ENCODE data around the gene SORCS3. TPM values are rescaled to one million over a fixed set of nuclear protein-coding genes. Genes with fewer than 3 reads are reported as not detected.

The SORCS3 gene
- total RNA-seq, 1 donor, result 2.5 TPM

DNA sequence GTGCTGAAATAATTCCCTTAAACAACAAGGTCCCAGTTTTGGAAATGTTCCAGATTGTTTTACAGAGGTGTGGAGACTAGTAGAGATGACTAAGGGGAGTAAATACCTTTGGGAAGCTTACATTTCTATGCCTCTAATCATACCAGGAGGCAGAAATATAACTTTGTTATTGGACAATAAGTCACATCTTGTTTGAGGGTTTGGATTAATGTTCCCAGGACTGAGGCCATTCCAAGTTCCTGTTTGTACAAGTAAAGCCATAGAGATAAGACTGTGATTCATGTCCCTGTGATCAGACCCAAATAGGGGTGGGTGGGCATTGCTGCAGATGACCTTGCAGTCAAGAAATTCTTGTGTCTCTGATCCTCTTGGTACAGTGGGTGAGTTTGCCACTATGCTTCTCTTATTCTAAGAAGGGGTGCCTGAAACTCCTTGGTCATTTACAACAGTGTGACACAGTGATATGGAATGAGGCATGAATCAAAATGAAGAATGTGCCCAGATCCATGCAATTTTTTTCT is 508.3 kb downstream of the SORCS3 start:
- no peaks in the 10 kb centered on the region for H3K27me3 ChIP-seq (ENCODE audit: insufficient read depth, low read length)
- H3K4me3 ChIP-seq (ENCODE audit: low read length), result no peak overlapping the region
- no peaks in the 10 kb centered on the region for H3K9me3 ChIP-seq (ENCODE audit: low read depth, low read length)
- H3K4me1 ChIP-seq (ENCODE audit: insufficient read depth, low read length), result no peaks in the 10 kb centered on the region

DNA sequence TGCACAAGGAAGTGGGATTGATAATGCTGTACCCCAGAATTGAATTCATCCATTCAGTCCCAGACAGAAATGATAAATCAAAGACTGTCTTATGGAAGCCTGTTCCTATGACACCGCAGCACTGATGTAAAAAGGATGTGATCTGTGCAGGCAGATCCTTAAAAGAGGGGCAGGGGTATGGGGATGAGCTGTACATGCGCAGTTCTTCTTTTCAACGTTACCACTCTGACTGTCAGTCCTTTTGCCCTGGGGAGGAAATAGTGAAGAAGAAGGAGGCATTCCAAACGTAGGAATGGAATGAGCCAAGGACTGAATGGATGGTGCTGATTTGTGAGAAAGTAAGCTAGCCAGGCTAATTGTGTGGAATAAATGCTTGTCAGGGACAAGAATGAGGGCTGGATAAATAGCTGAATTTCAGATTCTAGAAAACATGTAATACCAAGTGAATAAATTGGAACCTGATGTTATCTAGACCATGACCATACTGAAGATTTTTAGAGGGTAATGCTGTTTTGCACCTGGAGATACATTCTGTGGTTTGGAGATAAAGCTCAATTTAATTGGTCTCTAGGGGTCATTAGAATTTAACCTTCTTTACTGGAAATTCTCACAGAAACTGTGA is 509.3 kb downstream of the SORCS3 start:
- H3K9me3 ChIP-seq (ENCODE audit: low read depth, low read length), result no peaks in the 10 kb centered on the region
- H3K4me1 ChIP-seq (ENCODE audit: insufficient read depth, low read length), result no peaks in the 10 kb centered on the region
- no peaks in the 10 kb centered on the region for H3K27me3 ChIP-seq (ENCODE audit: insufficient read depth, low read length)
- H3K4me3 ChIP-seq (ENCODE audit: low read length), result no peak overlapping the region

DNA sequence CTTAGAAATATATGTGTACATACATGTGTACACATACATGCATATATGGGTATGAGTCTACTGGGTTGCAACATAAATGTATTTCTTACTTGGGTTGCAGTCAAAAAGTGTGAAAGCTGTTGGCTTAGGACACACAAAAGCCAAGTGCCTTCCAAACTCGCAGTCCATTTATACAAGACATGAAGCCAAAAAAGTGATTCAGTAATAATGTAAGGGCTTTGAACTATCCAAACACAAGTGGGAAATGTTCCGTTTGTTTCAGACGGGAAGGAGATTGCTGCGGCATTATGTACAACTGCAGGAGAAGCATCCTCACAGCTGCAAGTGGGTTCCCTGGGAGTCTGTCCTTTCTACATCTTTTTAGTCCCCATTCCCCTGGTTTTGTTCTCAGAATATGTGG is 513.6 kb downstream of the SORCS3 start:
- no peaks in the 10 kb centered on the region for H3K4me1 ChIP-seq (ENCODE audit: insufficient read depth, low read length)
- H3K9me3 ChIP-seq (ENCODE audit: low read depth, low read length), result no peaks in the 10 kb centered on the region
- H3K4me3 ChIP-seq (ENCODE audit: low read length), result no peak overlapping the region
- no peaks in the 10 kb centered on the region for H3K27me3 ChIP-seq (ENCODE audit: insufficient read depth, low read length)

DNA sequence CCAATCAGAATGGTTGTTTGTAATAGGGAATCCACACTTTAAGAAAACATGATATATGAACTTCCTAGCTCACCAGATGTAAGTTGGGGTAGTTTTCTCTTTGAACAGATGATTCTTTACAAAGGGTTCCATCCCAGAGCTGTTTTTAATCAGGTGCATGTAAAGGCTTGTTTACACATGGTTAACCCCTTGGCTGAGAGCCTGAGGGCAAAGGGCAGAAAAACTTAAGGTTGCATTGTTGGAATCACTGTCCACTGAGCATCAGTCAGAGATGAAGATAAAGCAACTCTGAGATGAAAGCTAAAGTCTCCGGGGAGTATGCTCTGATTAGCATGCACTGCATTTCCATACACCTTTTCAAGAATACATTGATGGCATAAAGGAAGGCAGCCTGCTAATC is 518.2 kb downstream of the SORCS3 start:
- Histone ChIP-seq H3K9me3 (ENCODE audit: low read depth, low read length) (no peaks in the 10 kb centered on the region), H3K27me3 (ENCODE audit: insufficient read depth, low read length) (no peaks in the 10 kb centered on the region), H3K4me1 (ENCODE audit: insufficient read depth, low read length) (no peaks in the 10 kb centered on the region), H3K4me3 (ENCODE audit: low read length) (no peak overlapping the region)

DNA sequence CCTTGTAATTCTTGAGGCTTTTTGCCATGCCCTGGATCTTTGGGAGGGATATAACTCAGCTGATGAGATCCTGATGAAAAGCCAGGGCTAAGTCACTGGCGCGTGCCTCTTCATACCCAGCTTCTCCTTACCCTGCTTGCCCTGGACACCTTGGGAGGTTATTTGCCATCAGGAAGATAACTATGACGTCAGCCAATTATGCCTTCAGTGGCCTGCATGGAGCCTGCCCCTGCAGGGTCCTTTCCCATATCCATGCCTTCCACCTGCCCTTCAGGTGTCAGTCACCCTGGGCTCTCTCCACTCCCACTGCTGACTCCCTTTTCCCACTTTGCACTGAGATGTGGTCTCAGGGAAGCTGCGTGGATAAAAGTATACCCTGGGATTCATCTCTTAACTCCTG is 520.1 kb downstream of the SORCS3 start:
- H3K4me3 ChIP-seq (ENCODE audit: low read length), result no peak overlapping the region
- no peaks in the 10 kb centered on the region for H3K4me1 ChIP-seq (ENCODE audit: insufficient read depth, low read length)
- no peaks in the 10 kb centered on the region for H3K27me3 ChIP-seq (ENCODE audit: insufficient read depth, low read length)
- H3K9me3 ChIP-seq (ENCODE audit: low read depth, low read length), result no peaks in the 10 kb centered on the region

DNA sequence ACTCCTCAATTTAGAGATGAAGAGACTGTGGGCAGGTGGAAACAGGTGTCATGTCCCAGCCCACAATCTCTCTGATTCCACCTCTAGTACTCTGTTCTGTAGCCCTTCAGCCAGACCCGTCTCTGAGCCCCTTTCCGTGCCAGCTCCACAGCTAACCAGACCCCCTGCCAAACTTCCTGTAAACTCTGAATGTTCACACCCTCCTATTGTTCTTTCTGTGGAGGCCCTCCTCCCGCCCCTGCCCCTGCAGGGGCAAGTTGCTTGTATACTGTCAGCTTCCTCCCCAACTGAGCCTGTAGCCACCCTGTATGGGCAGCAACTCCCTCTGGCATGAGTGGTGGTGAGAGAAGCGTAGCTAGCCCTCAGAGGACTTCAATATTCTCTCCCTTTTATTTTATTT is 520.7 kb downstream of the SORCS3 start:
- H3K4me1 ChIP-seq (ENCODE audit: insufficient read depth, low read length), result no peaks in the 10 kb centered on the region

DNA sequence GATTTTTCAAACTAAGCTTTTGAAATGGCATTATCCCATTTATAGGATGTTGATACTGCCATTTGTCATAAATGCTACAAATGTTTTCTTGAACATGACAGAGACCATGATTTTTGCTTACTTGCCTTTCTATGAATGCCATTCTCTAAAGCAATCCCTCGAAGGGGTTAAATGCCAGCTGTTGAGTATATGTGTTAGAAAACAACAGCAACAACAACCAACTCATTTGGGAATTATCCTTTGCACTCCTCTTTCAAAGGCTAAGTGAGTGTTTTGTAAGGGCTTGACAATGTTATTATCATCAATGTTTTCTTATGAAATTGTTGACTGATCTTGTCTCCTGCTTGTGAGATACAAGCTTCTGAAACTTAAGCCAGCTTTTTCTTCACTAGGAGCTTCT is 529.4 kb downstream of the SORCS3 start:
- Histone ChIP-seq H3K4me3 (ENCODE audit: low read length) (no peak overlapping the region), H3K9me3 (ENCODE audit: low read depth, low read length) (no peaks in the 10 kb centered on the region), H3K27me3 (ENCODE audit: insufficient read depth, low read length) (no peaks in the 10 kb centered on the region), H3K4me1 (ENCODE audit: insufficient read depth, low read length) (no peaks in the 10 kb centered on the region)

More for the DNA sequence above, 520.7 kb downstream of the SORCS3 start:
- no peak overlapping the region for H3K4me3 ChIP-seq (ENCODE audit: low read length)
- H3K27me3 ChIP-seq (ENCODE audit: insufficient read depth, low read length), result no peaks in the 10 kb centered on the region
- no peaks in the 10 kb centered on the region for H3K9me3 ChIP-seq (ENCODE audit: low read depth, low read length)

DNA sequence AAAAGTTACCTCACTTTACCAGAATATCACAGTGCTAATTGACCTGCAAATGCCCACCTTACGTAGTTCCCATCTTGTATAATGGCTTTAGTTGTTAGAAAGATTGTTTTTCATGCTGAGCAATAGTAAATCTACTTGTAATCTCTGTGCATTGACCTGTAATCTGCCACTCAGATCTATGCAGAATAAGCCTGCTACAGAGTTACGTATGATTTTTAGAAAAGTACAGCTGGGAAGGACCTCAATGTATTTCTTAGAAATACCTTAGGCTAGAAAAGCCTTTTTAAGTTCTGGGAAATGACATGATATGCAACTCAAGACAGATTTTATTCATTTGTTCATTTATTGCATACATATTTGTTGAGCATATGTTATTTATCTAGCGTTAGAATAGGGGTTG is 530.9 kb downstream of the SORCS3 start:
- H3K27me3 ChIP-seq (ENCODE audit: insufficient read depth, low read length), result no peaks in the 10 kb centered on the region
- no peaks in the 10 kb centered on the region for H3K9me3 ChIP-seq (ENCODE audit: low read depth, low read length)
- no peaks in the 10 kb centered on the region for H3K4me1 ChIP-seq (ENCODE audit: insufficient read depth, low read length)
- no peak overlapping the region for H3K4me3 ChIP-seq (ENCODE audit: low read length)

DNA sequence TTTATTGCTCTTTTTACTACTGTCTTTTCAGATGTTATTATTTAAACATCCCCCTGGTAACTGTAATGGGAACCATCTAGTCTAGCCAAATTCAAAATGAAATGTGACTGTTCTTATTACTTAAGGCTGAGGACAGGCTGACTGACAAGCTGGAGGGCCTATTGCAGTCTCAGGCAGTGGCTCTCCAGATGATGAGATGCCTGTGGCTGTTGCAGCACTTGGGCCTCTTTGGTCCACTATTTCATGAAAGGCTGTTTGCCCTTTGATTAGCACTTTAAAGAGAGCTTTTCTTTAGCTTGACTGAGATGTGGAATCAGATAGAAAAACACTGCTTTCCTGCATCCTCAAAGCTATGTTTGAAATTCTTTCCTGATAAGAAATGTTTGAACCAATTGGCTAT is 540.5 kb downstream of the SORCS3 start:
- Histone ChIP-seq H3K4me3 (ENCODE audit: low read length) (no peak overlapping the region), H3K27me3 (ENCODE audit: insufficient read depth, low read length) (no peaks in the 10 kb centered on the region), H3K9me3 (ENCODE audit: low read depth, low read length) (no peaks in the 10 kb centered on the region), H3K4me1 (ENCODE audit: insufficient read depth, low read length) (no peaks in the 10 kb centered on the region)

DNA sequence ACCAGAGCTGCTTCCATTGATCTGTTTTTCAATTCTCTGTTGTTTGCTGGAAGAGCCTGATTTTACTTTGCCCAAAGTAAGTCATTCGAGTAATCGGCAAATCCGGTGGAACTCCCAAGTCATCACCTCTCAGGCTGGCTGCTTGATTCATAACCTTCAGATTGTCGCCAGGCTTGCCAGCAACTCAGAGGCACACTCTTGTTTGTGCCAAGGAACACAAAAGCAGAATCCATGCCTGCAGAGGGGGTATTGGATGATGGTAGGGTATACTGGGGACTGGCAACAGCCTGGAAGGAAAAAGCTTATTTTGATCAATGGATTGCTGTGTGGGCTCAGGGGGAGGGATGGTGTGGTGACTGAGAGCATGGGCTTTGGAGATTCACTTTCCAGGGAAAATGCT is 542.4 kb downstream of the SORCS3 start:
- no peaks in the 10 kb centered on the region for H3K9me3 ChIP-seq (ENCODE audit: low read depth, low read length)
- H3K4me1 ChIP-seq (ENCODE audit: insufficient read depth, low read length), result no peaks in the 10 kb centered on the region
- H3K4me3 ChIP-seq (ENCODE audit: low read length), result no peak overlapping the region
- H3K27me3 ChIP-seq (ENCODE audit: insufficient read depth, low read length), result no peaks in the 10 kb centered on the region

DNA sequence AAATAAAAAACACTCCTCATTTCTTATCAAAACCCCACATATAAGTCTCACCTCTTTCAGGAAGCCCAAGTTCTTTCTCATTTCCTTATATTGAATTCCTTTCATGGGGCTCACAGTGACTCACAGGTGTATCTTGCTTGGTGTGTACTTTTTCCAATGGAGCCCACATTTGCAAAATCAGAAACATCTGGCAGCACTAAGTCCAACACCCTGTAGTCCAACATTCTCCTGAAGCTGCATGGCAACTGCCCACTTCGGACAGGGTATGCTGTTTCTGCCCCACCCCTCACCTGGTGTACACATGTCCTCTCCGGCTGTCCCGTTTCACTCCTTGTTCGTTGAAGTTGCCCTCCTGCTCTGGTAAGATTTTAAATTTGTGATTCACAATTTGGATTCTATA is 544.1 kb downstream of the SORCS3 start:
- Histone ChIP-seq H3K4me1 (ENCODE audit: insufficient read depth, low read length) (no peaks in the 10 kb centered on the region), H3K9me3 (ENCODE audit: low read depth, low read length) (no peaks in the 10 kb centered on the region), H3K4me3 (ENCODE audit: low read length) (no peak overlapping the region), H3K27me3 (ENCODE audit: insufficient read depth, low read length) (no peaks in the 10 kb centered on the region)

DNA sequence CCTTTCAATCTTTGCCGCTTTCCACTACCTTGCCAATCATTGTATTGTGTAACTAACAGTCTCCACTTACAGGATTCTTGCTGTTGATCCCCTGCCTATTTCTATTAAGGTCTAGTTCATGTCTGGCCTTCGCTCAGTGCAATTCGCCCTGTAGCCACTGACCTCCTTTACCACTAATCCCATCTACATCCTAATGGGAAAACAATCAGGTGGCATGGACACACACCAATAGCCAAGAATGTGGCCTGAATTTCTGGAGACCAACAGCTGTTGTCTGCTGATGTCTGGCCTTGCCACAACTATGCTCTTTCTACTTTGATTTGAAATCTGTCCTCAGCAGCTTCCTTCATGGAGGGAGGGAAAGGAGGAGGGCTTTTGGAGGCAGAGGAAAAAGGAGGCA is 546.2 kb downstream of the SORCS3 start:
- Histone ChIP-seq H3K9me3 (ENCODE audit: low read depth, low read length) (no peaks in the 10 kb centered on the region), H3K4me3 (ENCODE audit: low read length) (no peak overlapping the region), H3K4me1 (ENCODE audit: insufficient read depth, low read length) (no peaks in the 10 kb centered on the region), H3K27me3 (ENCODE audit: insufficient read depth, low read length) (no peaks in the 10 kb centered on the region)

DNA sequence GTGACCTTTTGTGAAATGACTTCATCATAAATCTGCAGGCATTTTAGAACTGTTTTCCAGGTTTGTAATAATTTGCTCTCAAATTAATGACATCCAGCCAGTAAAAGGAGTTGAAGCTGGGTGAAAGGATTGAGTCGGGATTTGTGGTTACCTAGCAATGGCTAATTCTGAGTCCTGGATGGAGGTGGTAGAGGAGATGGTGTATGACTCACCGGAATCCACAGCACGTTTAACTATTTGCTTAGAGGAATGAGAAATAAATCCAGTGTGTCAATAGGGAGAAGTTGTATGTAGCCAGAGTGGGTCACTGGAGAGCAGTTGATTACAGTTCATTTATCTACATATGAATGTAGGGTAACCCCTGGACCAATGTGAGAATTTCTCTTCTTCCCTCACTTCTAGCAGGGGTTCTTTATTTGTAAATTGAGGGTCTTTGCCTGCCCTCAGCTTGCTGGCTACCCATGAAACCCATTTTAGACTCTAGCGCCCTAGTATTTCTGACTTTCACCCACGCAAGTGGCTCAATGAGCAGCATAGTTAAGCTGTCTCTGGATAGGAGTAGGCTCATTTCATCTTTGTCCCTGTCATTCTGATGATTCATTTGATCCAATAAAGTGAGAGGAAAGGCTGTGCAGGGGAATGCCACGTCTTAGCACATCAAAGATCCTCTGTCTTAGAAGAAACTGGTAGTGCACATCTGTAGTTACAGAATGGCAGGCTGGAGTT is 547.8 kb downstream of the SORCS3 start:
- Histone ChIP-seq H3K4me3 (ENCODE audit: low read length) (no peak overlapping the region), H3K4me1 (ENCODE audit: insufficient read depth, low read length) (no peaks in the 10 kb centered on the region), H3K27me3 (ENCODE audit: insufficient read depth, low read length) (no peaks in the 10 kb centered on the region), H3K9me3 (ENCODE audit: low read depth, low read length) (no peaks in the 10 kb centered on the region)

DNA sequence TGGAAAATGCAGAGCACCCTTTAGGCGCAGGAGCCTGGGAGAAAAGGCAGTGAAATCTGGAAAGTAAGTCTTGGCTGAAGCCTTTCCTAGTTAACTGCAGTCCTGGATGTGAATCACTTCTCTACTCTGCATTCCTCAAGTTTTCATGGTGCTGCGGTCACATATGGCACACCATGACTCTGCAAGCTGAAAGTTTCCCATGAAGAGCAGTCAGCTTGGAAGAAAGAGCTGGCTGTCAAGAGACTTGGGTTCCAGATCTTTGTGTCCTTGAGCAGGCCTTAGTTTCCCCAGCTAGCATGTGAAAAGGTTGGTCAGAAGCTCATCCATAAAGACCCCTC is 548.3 kb downstream of the SORCS3 start:
- Histone ChIP-seq H3K4me3 (ENCODE audit: low read length) (no peak overlapping the region), H3K9me3 (ENCODE audit: low read depth, low read length) (no peaks in the 10 kb centered on the region), H3K4me1 (ENCODE audit: insufficient read depth, low read length) (no peaks in the 10 kb centered on the region), H3K27me3 (ENCODE audit: insufficient read depth, low read length) (no peaks in the 10 kb centered on the region)

DNA sequence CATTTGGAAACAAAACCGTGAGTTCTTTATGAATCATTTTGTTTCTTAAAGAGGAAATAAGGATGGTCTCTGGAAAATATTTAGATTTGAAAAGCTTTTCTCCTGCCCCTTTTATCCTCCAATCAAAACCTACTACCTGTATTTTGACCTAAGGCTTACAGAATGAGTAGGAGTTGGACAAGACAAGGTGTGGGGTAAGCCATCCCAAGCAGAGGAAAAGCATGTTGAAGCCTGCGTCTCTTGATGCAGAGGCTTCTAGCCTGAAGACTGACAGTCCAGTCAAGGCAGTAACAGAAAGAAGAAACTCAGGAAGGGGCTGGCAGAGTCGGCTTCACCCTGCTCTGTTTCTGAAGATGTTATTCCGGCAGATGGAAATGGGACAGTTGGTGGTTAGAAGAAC is 551.1 kb downstream of the SORCS3 start:
- no peaks in the 10 kb centered on the region for H3K9me3 ChIP-seq (ENCODE audit: low read depth, low read length)
- no peaks in the 10 kb centered on the region for H3K4me1 ChIP-seq (ENCODE audit: insufficient read depth, low read length)
- no peak overlapping the region for H3K4me3 ChIP-seq (ENCODE audit: low read length)
- H3K27me3 ChIP-seq (ENCODE audit: insufficient read depth, low read length), result no peaks in the 10 kb centered on the region

DNA sequence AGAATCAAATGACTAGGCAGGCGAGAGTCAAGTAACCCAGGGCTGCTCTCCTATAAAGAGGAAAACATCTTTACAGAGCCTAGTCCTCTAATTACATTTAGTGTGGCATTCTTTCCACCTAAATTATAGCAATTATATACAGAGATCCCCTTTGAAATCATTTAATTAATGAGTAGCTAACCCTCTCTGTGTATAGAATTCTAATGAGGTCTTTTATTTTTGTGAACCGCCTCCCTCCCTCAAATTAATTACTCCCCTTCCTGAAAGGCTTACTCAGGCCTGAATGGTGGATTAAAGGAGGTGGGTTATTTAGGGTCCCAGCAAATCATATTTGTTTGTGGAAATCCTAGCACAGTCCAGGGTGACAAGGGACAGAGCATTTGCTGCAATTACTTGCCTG is 551.8 kb downstream of the SORCS3 start:
- H3K27me3 ChIP-seq (ENCODE audit: insufficient read depth, low read length), result no peaks in the 10 kb centered on the region
- H3K9me3 ChIP-seq (ENCODE audit: low read depth, low read length), result no peaks in the 10 kb centered on the region
- H3K4me1 ChIP-seq (ENCODE audit: insufficient read depth, low read length), result no peaks in the 10 kb centered on the region
- no peak overlapping the region for H3K4me3 ChIP-seq (ENCODE audit: low read length)
